WTC11 (cell line): Measurements from ENCODE around the gene NR3C1. TPM values are rescaled to one million over a fixed set of nuclear protein-coding genes. Genes with fewer than 3 reads are reported as not detected.

Source experiments
- ATAC-seq: fragments of 200-7000 bp; cut with Tn5 transposase; 2 replicates; pipeline ENCODE4 v1.10.0; 2021; ENCODE audit warnings: mild to moderate bottlenecking, moderate library complexity
- CTCF ChIA-PET: fragments of 300-600 bp; sonication (Branson Sonifier 250); formaldehyde crosslinking; loops from one replicate; lab custom pipeline; 2021; ENCODE audit warnings: antibody characterized with exemption; lab: Charles Lee
- POLR2A ChIA-PET: fragments of 350-600 bp; sonication (Branson Sonifier 250); formaldehyde crosslinking; loops from one replicate; lab custom pipeline; 2021; ENCODE audit warnings: antibody characterized with exemption; lab: Charles Lee
- DNase-seq: peaks from one replicate; pipeline ENCODE4 v3.0.0; 2021; ENCODE audit warnings: low spot score
- H3K27ac Mint-ChIP-seq: 2 replicates; pipeline ENCODE4 v1.8.0; 2021; ENCODE audit warnings: mixed read lengths
- H3K27me3 Mint-ChIP-seq: 2 replicates; pipeline ENCODE4 v1.8.0; 2021; ENCODE audit warnings: low read depth, mild to moderate bottlenecking, moderate library complexity, mixed read lengths
- H3K36me3 Mint-ChIP-seq: 2 replicates; pipeline ENCODE4 v1.8.0; 2021; ENCODE audit warnings: mixed read lengths
- H3K4me1 Mint-ChIP-seq: 2 replicates; pipeline ENCODE4 v1.8.0; 2022; ENCODE audit warnings: mixed read lengths
- H3K4me3 Mint-ChIP-seq: 2 replicates; pipeline ENCODE4 v1.8.0; 2021; ENCODE audit warnings: mild to moderate bottlenecking, moderate library complexity, mixed read lengths
- H3K9me3 Mint-ChIP-seq: 2 replicates; pipeline ENCODE4 v1.8.0; 2021; ENCODE audit warnings: mixed read lengths
- ARID4B ChIP-seq: sonication (generic); formaldehyde crosslinking; IDR thresholded peaks from 2 replicates; pipeline ENCODE4 v1.8.0; 2023; ENCODE audit warnings: missing genetic modification reagents, mild to moderate bottlenecking, borderline replicate concordance
- ATF6 ChIP-seq: sonication (generic); formaldehyde crosslinking; IDR thresholded peaks from 2 replicates; pipeline ENCODE4 v1.8.1; 2023; ENCODE audit warnings: mild to moderate bottlenecking, missing genetic modification reagents
- CREB1 ChIP-seq: sonication (generic); formaldehyde crosslinking; IDR thresholded peaks from 2 replicates; pipeline ENCODE4 v1.8.0; 2023; ENCODE audit warnings: mild to moderate bottlenecking, missing genetic modification reagents
- CREM ChIP-seq: sonication (generic); formaldehyde crosslinking; IDR thresholded peaks from 2 replicates; pipeline ENCODE4 v1.8.1; 2022; ENCODE audit warnings: mild to moderate bottlenecking, missing genetic modification reagents, moderate library complexity
- ETV6 ChIP-seq: sonication (generic); formaldehyde crosslinking; IDR thresholded peaks from 2 replicates; pipeline ENCODE4 v1.8.1; 2022; ENCODE audit warnings: mild to moderate bottlenecking, missing genetic modification reagents
- FOXP1 ChIP-seq: sonication (generic); formaldehyde crosslinking; IDR thresholded peaks from 2 replicates; pipeline ENCODE4 v1.8.0; 2022; ENCODE audit warnings: missing genetic modification reagents, mild to moderate bottlenecking, moderate library complexity, borderline replicate concordance
- GABPB1 ChIP-seq: sonication (generic); formaldehyde crosslinking; IDR thresholded peaks from 2 replicates; pipeline ENCODE4 v1.8.1; 2023; ENCODE audit warnings: mild to moderate bottlenecking, missing genetic modification reagents
- IRF2 ChIP-seq: sonication (generic); formaldehyde crosslinking; IDR thresholded peaks from 2 replicates; pipeline ENCODE4 v1.8.0; 2022; ENCODE audit warnings: low read depth, missing genetic modification reagents, borderline replicate concordance
- JAZF1 ChIP-seq: fragments of 250-450 bp; sonication (Bioruptor Pico); IDR thresholded peaks from 2 replicates; pipeline ENCODE4 v1.9.0; 2021; ENCODE audit warnings: moderate library complexity, mild to moderate bottlenecking, inconsistent platforms
- JUN ChIP-seq: sonication (generic); formaldehyde crosslinking; IDR thresholded peaks from 2 replicates; pipeline ENCODE4 v1.8.0; 2023; ENCODE audit warnings: mild to moderate bottlenecking, missing genetic modification reagents
- MXD4 ChIP-seq: fragments of 250-450 bp; sonication (Bioruptor Pico); IDR thresholded peaks from 2 replicates; pipeline ENCODE4 v1.8.0; 2021; ENCODE audit warnings: mild to moderate bottlenecking, moderate library complexity, borderline replicate concordance
- NR1H2 ChIP-seq: sonication (generic); formaldehyde crosslinking; IDR thresholded peaks from 2 replicates; pipeline ENCODE4 v1.9.0; 2021; ENCODE audit warnings: mild to moderate bottlenecking, moderate library complexity, missing genetic modification reagents
- OVOL2 ChIP-seq: fragments of 250-450 bp; sonication (Bioruptor Pico); IDR thresholded peaks from 2 replicates; pipeline ENCODE4 v1.9.0; 2021; ENCODE audit warnings: mild to moderate bottlenecking, borderline replicate concordance
- PRDM15 ChIP-seq: sonication (generic); formaldehyde crosslinking; IDR thresholded peaks from 2 replicates; pipeline ENCODE4 v1.8.0; 2022; ENCODE audit warnings: missing genetic modification reagents
- SMAD3 ChIP-seq: sonication (generic); formaldehyde crosslinking; IDR thresholded peaks from 2 replicates; pipeline ENCODE4 v1.8.0; 2022; ENCODE audit warnings: missing genetic modification reagents, mild to moderate bottlenecking, borderline replicate concordance
- SP1 ChIP-seq: sonication (generic); formaldehyde crosslinking; conservative IDR thresholded peaks from 2 replicates; pipeline ENCODE4 v1.8.1; 2022; ENCODE audit warnings: missing genetic modification reagents
- USF2 ChIP-seq: sonication (generic); formaldehyde crosslinking; IDR thresholded peaks from 2 replicates; pipeline ENCODE4 v1.8.1; 2023; ENCODE audit warnings: mild to moderate bottlenecking, missing genetic modification reagents, moderate library complexity
- ZNF396 ChIP-seq: fragments of 250-450 bp; sonication (Bioruptor Pico); IDR thresholded peaks from 2 replicates; pipeline ENCODE4 v1.8.0; 2021; ENCODE audit warnings: mild to moderate bottlenecking, moderate library complexity, borderline replicate concordance
- ZNF671 ChIP-seq: fragments of 250-450 bp; sonication (Bioruptor Pico); IDR thresholded peaks from 2 replicates; pipeline ENCODE4 v1.8.0; 2021; ENCODE audit warnings: mild to moderate bottlenecking
- total RNA-seq: library from RNA; stranded (reverse); gene quantifications from 3 replicates; pipeline ENCODE4 v1.2.3, GENCODE V29; 2021

Gene NR3C1
- total RNA-seq, 1 experiment from 2014 or later: 15.0 TPM

- H3K4me1 Mint-ChIP-seq: peaks cover 15% of the 10 kb centered on the region
- ATAC-seq (no peak), DNase-seq (no peak)
- H3K27me3 Mint-ChIP-seq: no peaks in the 10 kb centered on the region
- ChIA-PET POLR2A (no interaction called here), CTCF (no interaction called here)
- peaks cover 6% of the 10 kb centered on the region for H3K9me3 Mint-ChIP-seq
- no peak for TF ChIP-seq USF2
- TF ChIP-seq ETV6 (CRISPR knock-in tag): no peak
- no peak for TF ChIP-seq SP1
- no peak for TF ChIP-seq NR1H2 (CRISPR knock-in tag)
- no peak for TF ChIP-seq CREM (CRISPR knock-in tag)
- no peak for TF ChIP-seq ARID4B (CRISPR knock-in tag)
- no peak for TF ChIP-seq CREB1 (CRISPR knock-in tag)
- TF ChIP-seq OVOL2: no peak
- TF ChIP-seq SMAD3: no peak
- TF ChIP-seq JUN (CRISPR knock-in tag): no peak
- TF ChIP-seq ZNF396 (CRISPR knock-in tag): no peak
- TF ChIP-seq ATF6 (CRISPR knock-in tag): no peak
- TF ChIP-seq MXD4 (CRISPR knock-in tag): no peak
- TF ChIP-seq IRF2 (CRISPR knock-in tag): no peak
- no peak for TF ChIP-seq FOXP1 (CRISPR knock-in tag)
- TF ChIP-seq PRDM15 (CRISPR knock-in tag): no peak
- TF ChIP-seq GABPB1: no peak
- no peak for TF ChIP-seq ZNF671 (CRISPR knock-in tag)
- TF ChIP-seq JAZF1 (CRISPR knock-in tag): no peak
- no peak overlapping the region for H3K27ac Mint-ChIP-seq
- no peaks in the 10 kb centered on the region for H3K36me3 Mint-ChIP-seq
- no peak overlapping the region for H3K4me3 Mint-ChIP-seq
Measured at GRCh38 chr5:143418140-143418866, 14.8 kb upstream of the NR3C1 start.
